Uterus (tissue), 4 donors: ENCODE results near the gene CLSTN2. TPM values are rescaled to one million over a fixed set of nuclear protein-coding genes. Genes with fewer than 3 reads are reported as not detected.
A peak's percentile ranks its signal among the peaks of the same experiment; 100 is the strongest.

Source experiments
- DNase-seq, 2 donors: peaks; one replicate each; pipeline ENCODE4 v3.0.0-alpha.2; 2019 to 2020
- H3K27ac ChIP-seq, 2 donors: fragments of 200-600 bp; sonication (generic); 1 replicate in 1 of 2; 2 replicates in 1 of 2; pipeline ENCODE4 v1.5.1; 2016 to 2018
- H3K27me3 ChIP-seq, 2 donors: fragments of 200-600 bp; sonication (generic); one replicate each; pipeline ENCODE4 v1.5.1; 2018 to 2019; ENCODE audit warnings: control low read depth in 1 of 2
- H3K36me3 ChIP-seq, 2 donors: fragments of 200-600 bp; sonication (generic); one replicate each; pipeline ENCODE4 v1.5.1; 2019; ENCODE audit warnings: control low read depth in 1 of 2
- H3K4me1 ChIP-seq, 2 donors: fragments of 200-600 bp; sonication (generic); one replicate each; pipeline ENCODE4 v1.5.1; 2018 to 2019; ENCODE audit warnings: control low read depth in 1 of 2
- H3K4me3 ChIP-seq, 2 donors: fragments of 200-600 bp; sonication (generic); 1 replicate in 1 of 2; 2 replicates in 1 of 2; pipeline ENCODE4 v1.5.1; 2018 to 2019; ENCODE audit warnings: mild to moderate bottlenecking in 1 of 2
- H3K9me3 ChIP-seq, 2 donors: fragments of 200-600 bp; sonication (generic); one replicate each; pipeline ENCODE4 v1.5.1; 2019; ENCODE audit warnings: control low read depth in 1 of 2
- CTCF ChIP-seq, 4 experiments: fragments of 200-600 bp in 2 of 4; fragments of 450-650 bp in 2 of 4; sonication (generic) in 2 of 4; IDR thresholded peaks; one replicate each; pipeline ENCODE4 v1.5.1; 2016 to 2019; ENCODE audit warnings: antibody characterized with exemption in 4 of 4, mild to moderate bottlenecking in 2 of 4, moderate library complexity in 1 of 4
- POLR2A ChIP-seq, 2 donors: fragments of 450-650 bp; IDR thresholded peaks; one replicate each; pipeline ENCODE4 v1.6.1; 2016; ENCODE audit warnings: antibody characterized with exemption in 2 of 2, mild to moderate bottlenecking in 1 of 2, moderate library complexity in 1 of 2
- intact Hi-C: fragments of 100-400 bp; cut with DNase I; formaldehyde crosslinking; loops from one replicate; pipeline ENCODE4 v1.15.1; 2023; ENCODE audit warnings: low total_unique reads
- total RNA-seq, 4 donors: library from RNA; depleted of rRNA in 3 of 4; stranded (reverse); fragments of >200 nt in 3 of 4; gene quantifications; one replicate each; pipeline versions ENCODE4 v1.1.0 to v1.2.4, GENCODE V29; 2014 to 2023
- donor health status: DM: yes; HTN: yes; CAD: no.

The CLSTN2 gene
- total RNA-seq, 4 donors from 2014 or later = 4.7 to 32.2 (median 19.2) TPM

GRCh38 chr3:140023616-140024530 is 88.9 kb downstream of the CLSTN2 start:
- peaks cover 0 to 5% of the 10 kb centered on the region in 2 donors for H3K4me1 ChIP-seq
- H3K36me3 ChIP-seq = no peaks in the 10 kb centered on the region
- H3K27ac ChIP-seq = peak overlapping the region; percentile 23 to 67
- intact Hi-C loops = no loop called here
- TF ChIP-seq POLR2A (IDR thresholded peaks at IDR 0.05) = no peak
- TF ChIP-seq CTCF (IDR thresholded peaks at IDR 0.05) = no peak
- no peaks in the 10 kb centered on the region for H3K9me3 ChIP-seq
- no peak overlapping the region for H3K4me3 ChIP-seq
- peak in 1 of 2 donors; percentile 39 for DNase-seq
- H3K27me3 ChIP-seq = no peaks in the 10 kb centered on the region

GRCh38 chr3:140031170-140031569 is 96.2 kb downstream of the CLSTN2 start:
- intact Hi-C loops = no loop called here
- TF ChIP-seq CTCF (IDR thresholded peaks at IDR 0.05) = no peak
- TF ChIP-seq POLR2A (IDR thresholded peaks at IDR 0.05) = no peak

GRCh38 chr3:140034058-140034457 is 99.1 kb downstream of the CLSTN2 start:
- intact Hi-C loops = no loop called here
- Histone ChIP-seq H3K36me3 (no peaks in the 10 kb centered on the region), H3K4me3 (no peak overlapping the region), H3K9me3 (no peaks in the 10 kb centered on the region), H3K4me1 (no peaks in the 10 kb centered on the region), H3K27ac (no peak overlapping the region), H3K27me3 (no peaks in the 10 kb centered on the region)
- TF ChIP-seq POLR2A (IDR thresholded peaks at IDR 0.05) (no peak), CTCF (IDR thresholded peaks at IDR 0.05) (no peak)
- no peak for DNase-seq

More at GRCh38 chr3:140031170-140031569, 96.2 kb downstream of the CLSTN2 start:
- Histone ChIP-seq H3K4me1 (no peaks in the 10 kb centered on the region), H3K4me3 (no peak overlapping the region), H3K27me3 (no peaks in the 10 kb centered on the region), H3K9me3 (no peaks in the 10 kb centered on the region), H3K27ac (no peak overlapping the region), H3K36me3 (no peaks in the 10 kb centered on the region)
- DNase-seq = no peak

DNA sequence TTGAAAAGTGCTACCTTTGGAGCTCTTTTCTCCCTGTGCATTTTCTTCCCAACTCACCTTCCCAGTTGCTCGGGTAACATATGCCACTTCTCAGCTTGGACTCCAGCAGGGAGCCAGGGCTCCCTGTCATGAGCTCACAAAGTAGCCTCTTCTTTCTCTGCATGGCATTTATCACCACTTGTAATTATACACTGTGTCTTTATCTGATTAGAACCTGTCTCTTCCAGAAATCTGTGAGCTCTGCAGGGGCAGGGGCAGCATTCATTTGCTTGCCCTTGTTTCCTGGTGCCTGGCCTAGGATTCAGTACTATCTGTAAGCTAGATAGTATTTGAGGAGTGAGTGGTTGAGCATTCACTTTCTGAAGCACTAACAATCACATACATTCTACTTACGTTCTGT is 100.9 kb downstream of the CLSTN2 start:
- Histone ChIP-seq H3K4me3 (no peak overlapping the region), H3K4me1 (no peaks in the 10 kb centered on the region)
- intact Hi-C loops = no loop called here

More for the DNA sequence above, 100.9 kb downstream of the CLSTN2 start:
- no peaks in the 10 kb centered on the region for H3K9me3 ChIP-seq
- DNase-seq = no peak
- H3K36me3 ChIP-seq = no peaks in the 10 kb centered on the region
- no peak overlapping the region for H3K27ac ChIP-seq
- no peaks in the 10 kb centered on the region for H3K27me3 ChIP-seq
- TF ChIP-seq CTCF (IDR thresholded peaks at IDR 0.05) (no peak), POLR2A (IDR thresholded peaks at IDR 0.05) (no peak)
